BJ (cell line): Measurements from ENCODE around the gene AGBL4. TPM values are rescaled to one million over a fixed set of nuclear protein-coding genes. Genes with fewer than 3 reads are reported as not detected.

ENCODE experiments used
- CTCF ChIA-PET: fragments of 350-600 bp; formaldehyde crosslinking; extraction: SDS; loops from one replicate; lab custom pipeline; 2021; ENCODE audit warnings: antibody characterized with exemption, inconsistent platforms; lab: Yijun Ruan, JAX
- POLR2A ChIA-PET: fragments of 300-600 bp; sonication (Branson Sonifier 250); formaldehyde crosslinking; extraction: SDS; loops from one replicate; lab custom pipeline; 2021; ENCODE audit warnings: antibody characterized with exemption; lab: Charles Lee
- DNase-seq: peaks from one replicate; pipeline ENCODE4 v3.0.0-alpha.2; 2011; ENCODE audit warnings: low read depth
- H3K27me3 ChIP-seq: 2 replicates; pipeline ENCODE4 v1.6.0; 2011; ENCODE audit warnings: low read length; ENCODE audit not compliant: control insufficient read depth, insufficient read depth
- H3K36me3 ChIP-seq: 2 replicates; pipeline ENCODE4 v1.5.1; 2011; ENCODE audit warnings: low read length; ENCODE audit not compliant: control insufficient read depth, insufficient read depth
- H3K4me3 ChIP-seq: 2 replicates; pipeline ENCODE4 v1.5.1; 2011; ENCODE audit warnings: low read depth, mild to moderate bottlenecking, control low read depth, low read length
- polyA plus RNA-seq: library from polyadenylated mRNA; depleted of rRNA; stranded (reverse); fragments of >200 nt; gene quantifications from 2 replicates; pipeline ENCODE4 v1.2.3, GENCODE V29; 2011
- TF ChIP-seq, protein P1 (sequence below): IDR thresholded peaks from 2 replicates; pipeline ENCODE4 v1.5.1; 2011; ENCODE audit warnings: low read depth, mild to moderate bottlenecking, control low read depth, inconsistent platforms, low read length, moderate library complexity; ENCODE audit not compliant: insufficient read depth

Gene AGBL4
- polyA plus RNA-seq, 1 experiment: not detected

DNA sequence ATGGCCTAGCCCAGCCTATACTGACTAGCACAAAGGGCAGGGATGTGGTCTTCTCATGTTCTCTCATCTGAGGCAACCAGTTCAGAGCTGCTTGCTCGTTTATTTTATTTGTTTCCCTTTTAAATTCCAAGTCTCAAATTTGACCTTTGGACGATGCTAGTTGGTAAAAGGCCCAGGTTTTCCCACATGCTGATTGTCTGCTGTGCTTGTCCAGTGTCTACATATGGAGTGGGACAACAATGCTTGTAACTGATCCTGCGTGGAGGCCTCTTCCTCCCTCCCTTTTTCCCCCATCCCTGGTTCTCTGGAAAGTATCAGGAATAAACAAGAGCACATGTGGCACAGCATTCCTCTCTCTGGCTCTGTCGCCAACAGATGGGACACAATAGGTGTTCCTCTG lies 1213.0 kb downstream of the AGBL4 start:
- Histone ChIP-seq H3K4me3 (no peak overlapping the region), H3K27me3 (no peaks in the 10 kb centered on the region), H3K36me3 (no peaks in the 10 kb centered on the region)
- ChIA-PET POLR2A (no interaction called here), CTCF (interaction anchor here (1.3 kb wide), 1 partner anchor 10 kb away, joined by 4 read pairs; no protein-coding TSS in a partner anchor)
- DNase-seq: no peak
- TF ChIP-seq, protein P1, sequence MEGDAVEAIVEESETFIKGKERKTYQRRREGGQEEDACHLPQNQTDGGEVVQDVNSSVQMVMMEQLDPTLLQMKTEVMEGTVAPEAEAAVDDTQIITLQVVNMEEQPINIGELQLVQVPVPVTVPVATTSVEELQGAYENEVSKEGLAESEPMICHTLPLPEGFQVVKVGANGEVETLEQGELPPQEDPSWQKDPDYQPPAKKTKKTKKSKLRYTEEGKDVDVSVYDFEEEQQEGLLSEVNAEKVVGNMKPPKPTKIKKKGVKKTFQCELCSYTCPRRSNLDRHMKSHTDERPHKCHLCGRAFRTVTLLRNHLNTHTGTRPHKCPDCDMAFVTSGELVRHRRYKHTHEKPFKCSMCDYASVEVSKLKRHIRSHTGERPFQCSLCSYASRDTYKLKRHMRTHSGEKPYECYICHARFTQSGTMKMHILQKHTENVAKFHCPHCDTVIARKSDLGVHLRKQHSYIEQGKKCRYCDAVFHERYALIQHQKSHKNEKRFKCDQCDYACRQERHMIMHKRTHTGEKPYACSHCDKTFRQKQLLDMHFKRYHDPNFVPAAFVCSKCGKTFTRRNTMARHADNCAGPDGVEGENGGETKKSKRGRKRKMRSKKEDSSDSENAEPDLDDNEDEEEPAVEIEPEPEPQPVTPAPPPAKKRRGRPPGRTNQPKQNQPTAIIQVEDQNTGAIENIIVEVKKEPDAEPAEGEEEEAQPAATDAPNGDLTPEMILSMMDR: no peak

DNA sequence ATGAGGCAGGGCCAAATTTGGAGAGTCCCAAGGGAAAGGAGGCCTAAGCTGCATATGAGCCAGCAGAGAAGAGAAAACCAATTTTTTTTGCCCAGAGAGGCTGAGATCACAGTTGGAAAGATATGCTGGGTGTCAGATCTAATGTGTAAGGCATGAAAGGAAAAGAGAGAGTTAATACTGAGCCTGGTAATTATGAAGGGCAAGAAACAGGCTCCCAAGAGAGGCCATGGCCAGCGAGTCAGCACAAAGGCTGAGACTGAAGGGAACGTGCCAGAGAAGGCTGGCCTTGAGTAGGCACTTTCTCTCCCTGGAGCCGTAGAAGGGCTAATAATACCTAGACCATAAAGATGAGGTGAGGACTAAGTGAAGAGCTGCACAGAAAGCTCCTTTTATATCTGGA lies 1215.3 kb downstream of the AGBL4 start:
- CTCF ChIA-PET: interaction anchor here (1.4 kb wide), 1 partner anchor 9 kb away, joined by 9 read pairs; no protein-coding TSS in a partner anchor
- no peaks in the 10 kb centered on the region for H3K36me3 ChIP-seq
- TF ChIP-seq, protein P1: no peak
- H3K27me3 ChIP-seq: no peaks in the 10 kb centered on the region
- no peak overlapping the region for H3K4me3 ChIP-seq
- POLR2A ChIA-PET: no interaction called here
- DNase-seq: no peak

DNA sequence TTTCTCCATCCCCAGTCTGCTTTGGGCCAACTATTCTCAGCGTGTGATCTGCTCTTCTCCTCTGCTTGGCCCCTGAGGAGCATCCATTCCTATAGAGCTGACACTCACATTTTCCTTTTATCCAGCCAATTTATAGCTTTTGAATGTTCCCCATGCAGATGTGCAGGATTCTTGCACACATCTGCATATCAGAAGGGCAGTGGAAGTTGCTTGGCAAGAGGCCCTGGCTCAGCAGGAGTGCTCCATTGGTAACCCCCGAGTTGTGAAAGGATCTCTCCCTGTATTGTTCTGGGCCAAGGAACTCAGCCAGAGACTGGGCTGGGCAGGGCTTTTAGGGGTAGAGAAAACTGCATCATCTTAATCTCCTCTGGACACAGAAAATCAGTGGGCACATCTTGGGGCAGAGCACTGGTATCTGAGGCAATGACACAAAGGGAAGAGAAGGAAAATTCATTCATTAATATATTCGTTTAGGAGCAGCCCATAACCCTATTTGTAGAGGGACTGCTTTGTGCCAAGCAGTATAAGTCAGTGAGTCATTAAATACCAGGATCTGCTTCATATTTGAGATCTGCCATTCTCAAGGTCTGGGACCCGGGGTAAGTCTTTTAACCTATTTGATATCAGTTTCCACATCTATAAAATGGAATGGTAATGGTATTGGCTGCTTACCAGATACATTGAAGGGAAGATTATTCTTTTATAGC lies 1216.0 kb downstream of the AGBL4 start:
- POLR2A ChIA-PET: no interaction called here
- Histone ChIP-seq H3K36me3 (no peaks in the 10 kb centered on the region), H3K27me3 (no peaks in the 10 kb centered on the region), H3K4me3 (no peak overlapping the region)
- TF ChIP-seq, protein P1: no peak
- CTCF ChIA-PET: no interaction called here
- no peak for DNase-seq

DNA sequence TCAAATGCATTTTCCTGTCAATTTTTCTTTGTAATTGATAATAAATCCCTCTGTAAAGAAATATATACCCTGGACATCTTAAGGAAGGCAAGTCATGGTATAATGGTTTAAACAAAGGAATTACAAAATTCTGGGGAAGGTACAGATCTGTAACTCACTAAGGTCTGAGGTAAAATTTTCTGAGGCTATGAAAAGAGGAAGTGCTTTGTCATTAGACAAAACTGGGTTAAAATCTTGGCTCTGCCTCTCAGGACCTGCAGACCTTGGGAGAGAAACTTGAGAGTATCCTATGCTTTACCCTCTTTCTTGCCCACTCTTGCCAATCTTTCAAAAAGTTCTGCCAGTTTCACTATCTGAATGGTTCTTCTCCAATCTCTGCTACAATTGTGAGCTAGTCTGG lies 1220.3 kb downstream of the AGBL4 start:
- TF ChIP-seq, protein P1: no peak
- Histone ChIP-seq H3K27me3 (no peaks in the 10 kb centered on the region), H3K36me3 (no peaks in the 10 kb centered on the region), H3K4me3 (no peak overlapping the region)
- ChIA-PET POLR2A (no interaction called here), CTCF (interaction anchor here (1.3 kb wide), 1 partner anchor 14 kb away, joined by 4 read pairs; no protein-coding TSS in a partner anchor)
- no peak for DNase-seq

DNA sequence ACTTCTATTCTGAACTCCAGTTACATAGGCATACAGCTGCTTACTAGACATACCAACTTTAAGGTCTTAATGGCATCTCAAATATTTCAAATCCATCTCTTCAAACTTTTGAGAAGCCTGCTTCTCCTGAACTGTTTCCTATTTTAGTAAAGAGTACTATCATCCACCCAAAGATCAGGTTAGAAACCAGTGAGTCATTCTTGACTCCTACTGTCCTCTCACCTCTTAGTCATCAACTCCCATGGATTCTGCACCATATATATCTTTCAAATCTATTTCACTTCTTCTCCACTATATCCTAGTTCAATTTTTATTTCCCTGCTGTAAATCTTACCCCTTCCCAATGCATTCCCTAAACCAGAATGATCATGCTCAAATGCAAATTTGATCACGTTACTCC lies 1228.9 kb downstream of the AGBL4 start:
- H3K36me3 ChIP-seq: no peaks in the 10 kb centered on the region
- no peak overlapping the region for H3K4me3 ChIP-seq
- no peaks in the 10 kb centered on the region for H3K27me3 ChIP-seq
- TF ChIP-seq, protein P1: no peak
- POLR2A ChIA-PET: no interaction called here
- no peak for DNase-seq
- CTCF ChIA-PET: no interaction called here
